Liver (tissue), 9 donors: ENCODE results near the gene RBM42. TPM values are rescaled to one million over a fixed set of nuclear protein-coding genes. Genes with fewer than 3 reads are reported as not detected.
A peak's percentile ranks its signal among the peaks of the same experiment; 100 is the strongest.

Source experiments
- DNase-seq: peaks from one replicate; pipeline ENCODE4 v3.0.0-alpha.2; 2017; ENCODE audit warnings: low spot score
- H3K27ac ChIP-seq, 2 donors: one replicate each; pipeline ENCODE4 v1.7.0; 2013; ENCODE audit warnings: inconsistent platforms in 2 of 2, low read length in 2 of 2, control low read depth in 1 of 2, low read depth in 1 of 2, mild to moderate bottlenecking in 1 of 2
- H3K27me3 ChIP-seq, 4 donors: one replicate each; pipeline versions ENCODE4 v1.6.1 to v1.7.0; 2013; ENCODE audit warnings: low read length in 3 of 4, inconsistent platforms in 1 of 4, mild to moderate bottlenecking in 1 of 4, moderate library complexity in 1 of 4; ENCODE audit not compliant: control insufficient read depth in 4 of 4, insufficient read depth in 4 of 4
- H3K36me3 ChIP-seq, 4 donors: one replicate each; pipeline versions ENCODE4 v1.6.1 to v1.7.0; 2013; ENCODE audit warnings: low read length in 3 of 4, mild to moderate bottlenecking in 3 of 4, low read depth in 1 of 4, moderate library complexity in 1 of 4; ENCODE audit not compliant: control insufficient read depth in 4 of 4, insufficient read depth in 3 of 4
- H3K4me1 ChIP-seq, 4 donors: one replicate each; pipeline versions ENCODE4 v1.6.1 to v1.7.0; 2013; ENCODE audit warnings: low read length in 3 of 4, mild to moderate bottlenecking in 3 of 4, moderate library complexity in 1 of 4; ENCODE audit not compliant: control insufficient read depth in 4 of 4, insufficient read depth in 4 of 4
- H3K4me3 ChIP-seq, 3 donors: one replicate each; pipeline versions ENCODE4 v1.6.1 to v1.7.0; 2013; ENCODE audit warnings: low read length in 3 of 3, control low read depth in 1 of 3, low read depth in 1 of 3, mild to moderate bottlenecking in 1 of 3
- H3K9ac ChIP-seq, 2 donors: one replicate each; pipeline ENCODE4 v1.7.0; 2013; ENCODE audit warnings: low read length in 2 of 2, mild to moderate bottlenecking in 2 of 2, moderate library complexity in 2 of 2, control low read depth in 1 of 2, low read depth in 1 of 2
- H3K9me3 ChIP-seq, 4 donors: one replicate each; pipeline versions ENCODE4 v1.6.1 to v1.7.0; 2013; ENCODE audit warnings: low read length in 3 of 4; ENCODE audit not compliant: control insufficient read depth in 4 of 4
- ATF3 ChIP-seq: IDR thresholded peaks from 2 replicates; pipeline ENCODE4 v1.6.1; 2016; ENCODE audit warnings: antibody characterized with exemption
- EGR1 ChIP-seq, 2 donors: IDR thresholded peaks; 2 replicates each; pipeline ENCODE4 v1.6.1; 2016 to 2018; ENCODE audit warnings: antibody characterized with exemption in 2 of 2, low read depth in 2 of 2
- FOXA1 ChIP-seq: IDR thresholded peaks from 2 replicates; pipeline ENCODE4 v1.6.1; 2016; ENCODE audit warnings: antibody characterized with exemption
- FOXA2 ChIP-seq: IDR thresholded peaks from 2 replicates; pipeline ENCODE4 v1.6.1; 2016; ENCODE audit warnings: antibody characterized with exemption
- GABPA ChIP-seq, 2 donors: IDR thresholded peaks in 1 of 2; conservative IDR thresholded peaks in 1 of 2; 2 replicates each; pipeline ENCODE4 v1.6.1; 2016; ENCODE audit warnings: antibody characterized with exemption in 2 of 2, mild to moderate bottlenecking in 1 of 2, moderate library complexity in 1 of 2
- HNF4A ChIP-seq, 2 donors: conservative IDR thresholded peaks; 2 replicates each; pipeline ENCODE4 v1.6.1; 2016; ENCODE audit warnings: antibody characterized with exemption in 2 of 2, mild to moderate bottlenecking in 2 of 2
- JUND ChIP-seq, 2 donors: IDR thresholded peaks; 2 replicates each; pipeline ENCODE4 v1.6.1; 2016; ENCODE audit warnings: antibody characterized with exemption in 2 of 2
- MAX ChIP-seq: IDR thresholded peaks from 2 replicates; pipeline ENCODE4 v1.6.1; 2016; ENCODE audit warnings: antibody characterized with exemption
- NR2F2 ChIP-seq: IDR thresholded peaks from 2 replicates; pipeline ENCODE4 v1.6.1; 2016; ENCODE audit warnings: antibody characterized with exemption
- RAD21 ChIP-seq, 2 donors: IDR thresholded peaks; 2 replicates each; pipeline ENCODE4 v1.6.1; 2016; ENCODE audit warnings: antibody characterized with exemption in 2 of 2, mild to moderate bottlenecking in 2 of 2
- REST ChIP-seq: IDR thresholded peaks from 2 replicates; pipeline ENCODE4 v1.6.1; 2016; ENCODE audit warnings: antibody characterized with exemption, mild to moderate bottlenecking
- RXRA ChIP-seq, 2 donors: IDR thresholded peaks; 2 replicates each; pipeline ENCODE4 v1.6.1; 2017 to 2018; ENCODE audit warnings: antibody characterized with exemption in 2 of 2, mild to moderate bottlenecking in 1 of 2
- SP1 ChIP-seq: IDR thresholded peaks from 2 replicates; pipeline ENCODE4 v1.6.1; 2018; ENCODE audit warnings: antibody characterized with exemption, mild to moderate bottlenecking
- TAF1 ChIP-seq: conservative IDR thresholded peaks from 2 replicates; pipeline ENCODE4 v1.6.1; 2016; ENCODE audit warnings: antibody characterized with exemption, mild to moderate bottlenecking
- YY1 ChIP-seq: IDR thresholded peaks from 2 replicates; pipeline ENCODE4 v1.6.1; 2016; ENCODE audit warnings: antibody characterized with exemption, mild to moderate bottlenecking
- ZBTB33 ChIP-seq: IDR thresholded peaks from 2 replicates; pipeline ENCODE4 v1.6.1; 2016; ENCODE audit warnings: antibody characterized with exemption
- WGBS: extraction: QIAGEN DNeasy Blood & Tissue Kit; methylation state at CpG from one replicate; pipeline ENCODE4 v1.1.7; 2013; 5-methylcytosine and 5-hydroxymethylcytosine counted together
- polyA plus RNA-seq, 2 donors: library from polyadenylated mRNA; stranded (reverse) in 1 of 2; unstranded in 1 of 2; fragments of 200-250 nt in 1 of 2; fragments of >200 nt in 1 of 2; fragmentation: Nextera tagmentation in 1 of 2; extraction: Ambion mirVana in 1 of 2; gene quantifications; one replicate each; pipeline versions ENCODE4 v1.2.1 to v1.2.3, GENCODE V29; 2013 to 2015
- total RNA-seq, 2 donors: library from RNA; depleted of rRNA; stranded (reverse); fragments of >200 nt; gene quantifications; one replicate each; pipeline ENCODE4 v1.2.3, GENCODE V29; 2014
- donor health status: healthy.
- donor health status: healthy.
- donor health status: healthy.
- donor health status: healthy.
- donor health status: healthy.

Gene RBM42
- total and polyA plus RNA-seq, 4 donors = 17.8 to 34.7 (median 20.1) TPM

GRCh38 chr19:35612559-35613321, 16.1 kb upstream of the RBM42 start, which contains the start of gene HAUS5:
HAUS5 (plus strand) TSS chr19:35612735; CDS start chr19:35612795, 60 bp downstream.
- Histone ChIP-seq H3K27ac (no peak within 1 kb of the TSS), H3K9ac (peak within 1 kb of the TSS; percentile 61 to 77), H3K4me1 (peaks cover 0 to 13% (median 9%) of the 10 kb centered on the region in 4 donors), H3K9me3 (peaks cover 0 to 2% (median 0%) of the 10 kb centered on the region in 4 donors), H3K36me3 (peaks cover 0 to 4% (median 0%) of the 10 kb centered on the region in 4 donors), H3K4me3 (peak within 1 kb of the TSS; percentile 68 to 82 (median 80)), H3K27me3 (no peaks in the 10 kb centered on the region)
- peak; percentile 97 for DNase-seq
- peak; percentile 48 for TF ChIP-seq SP1
- no peak for TF ChIP-seq MAX
- no peak for TF ChIP-seq JUND (IDR thresholded peaks at IDR 0.05)
- TF ChIP-seq YY1 = peak; percentile 75
- no peak for TF ChIP-seq HNF4A (conservative IDR thresholded peaks at IDR 0.05)
- no peak for TF ChIP-seq FOXA2
- TF ChIP-seq FOXA1 = no peak
- no peak for TF ChIP-seq TAF1
- under 1% methylated on average over 47 of the region's 47 CpGs for WGBS

GRCh38 chr19:35613574-35613973, 15.3 kb upstream of the RBM42 start:
- no peak for DNase-seq
- Histone ChIP-seq H3K4me1 (peaks cover 0 to 13% (median 9%) of the 10 kb centered on the region in 4 donors), H3K36me3 (peaks cover 0 to 4% (median 0%) of the 10 kb centered on the region in 4 donors), H3K27ac (no peak overlapping the region), H3K9ac (no peak overlapping the region), H3K27me3 (no peaks in the 10 kb centered on the region), H3K9me3 (no peaks in the 10 kb centered on the region), H3K4me3 (no peak overlapping the region)
- 86% methylated on average over 1 of the region's 1 CpG for WGBS
- TF ChIP-seq NR2F2 = no peak
- TF ChIP-seq ZBTB33 = no peak
- TF ChIP-seq FOXA2 = no peak

- Histone ChIP-seq H3K9me3 (no peaks in the 10 kb centered on the region), H3K36me3 (peaks cover 0 to 4% (median under 1%) of the 10 kb centered on the region in 4 donors), H3K4me1 (peaks cover 0 to 13% (median 9%) of the 10 kb centered on the region in 4 donors), H3K4me3 (no peak overlapping the region), H3K9ac (no peak overlapping the region), H3K27me3 (no peaks in the 10 kb centered on the region), H3K27ac (no peak overlapping the region)
- WGBS = 97% methylated on average over 17 of the region's 17 CpGs
- DNase-seq = no peak
- TF ChIP-seq HNF4A (conservative IDR thresholded peaks at IDR 0.05) (no peak), FOXA1 (no peak), EGR1 (IDR thresholded peaks at IDR 0.05; ENCODE audit: low read depth in 2 of 2) (no peak), RAD21 (IDR thresholded peaks at IDR 0.05) (no peak), ZBTB33 (no peak), JUND (IDR thresholded peaks at IDR 0.05) (no peak), REST (no peak), MAX (no peak), ATF3 (no peak), RXRA (IDR thresholded peaks at IDR 0.05) (no peak), YY1 (no peak), GABPA (IDR thresholded peaks at IDR 0.05 in 1 of 2, conservative IDR thresholded peaks at IDR 0.05 in 1 of 2) (no peak)
These were observed 13.8 kb upstream of the RBM42 start for GRCh38 chr19:35615036-35615435.
